Measurements from ENCODE around the gene TAF4. TPM values are rescaled to one million over a fixed set of nuclear protein-coding genes. Genes with fewer than 3 reads are reported as not detected.

The TAF4 gene
- total and polyA plus RNA-seq, 2 of the 13 experiments (the other 11 are each of a cell fraction or from before 2014, with no cell fraction given): 5.9 to 12.0 TPM

DNA sequence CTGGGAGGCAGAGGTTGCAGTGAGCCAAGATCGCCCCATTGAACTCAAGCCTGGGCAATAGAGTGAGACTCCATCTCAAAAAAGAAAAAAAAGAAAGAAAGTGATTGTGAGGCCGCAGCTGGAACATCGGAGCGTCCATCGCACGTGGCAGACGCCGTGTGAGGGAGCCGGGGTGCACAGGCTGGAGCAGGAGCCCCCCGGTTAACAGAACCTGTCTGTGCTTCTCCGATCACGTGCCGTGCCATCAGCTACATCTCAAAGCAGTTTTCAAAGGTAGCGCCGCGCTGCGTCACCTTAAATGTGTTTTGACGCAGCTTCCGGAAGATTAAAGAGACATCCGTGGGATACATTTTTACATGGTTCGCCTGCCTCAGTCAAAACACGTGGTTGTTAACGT is 138.9 kb downstream of the TAF4 start:
- intact Hi-C loops (cut with micrococcal nuclease; ENCODE audit: unreplicated experiment): no loop called here
- WGBS (ENCODE audit: low lambda C conversion rate): 65% methylated on average over 23 of the region's 23 CpGs
- Histone ChIP-seq H3K4me2 (ENCODE audit: low read depth, low read length) (no peak overlapping the region), H3K27me3 (ENCODE audit: control insufficient read depth in 1 of 2, insufficient read depth in 2 of 2, low read length in 2 of 2) (peaks cover 24 to 82% of the 10 kb centered on the region in 2 experiments), H2AFZ (ENCODE audit: low read length) (no peak overlapping the region), H3K9me3 (ENCODE audit: low read length) (no peaks in the 10 kb centered on the region), H3K4me1 (ENCODE audit: insufficient read depth, low read length) (no peaks in the 10 kb centered on the region), H4K20me1 (ENCODE audit: insufficient read depth, low read length) (no peaks in the 10 kb centered on the region; the same call in 1 of the 2 replicates), H3K36me3 (replicated peaks in 1 of 2; ENCODE audit: control insufficient read depth in 1 of 2, insufficient read depth in 2 of 2, low read length in 2 of 2) (no peaks in the 10 kb centered on the region), H3K27ac (ENCODE audit: extremely low read length, insufficient read depth, low read length) (no peak overlapping the region), H3K79me2 (ENCODE audit: insufficient read depth, low read length) (no peaks in the 10 kb centered on the region), H3K4me3 (replicated peaks in 1 of 3; ENCODE audit: insufficient read depth in 1 of 3, low read depth in 2 of 3, low read length in 3 of 3) (no peak overlapping the region), H3K9ac (ENCODE audit: insufficient read depth, low read depth, low read length) (no peak overlapping the region)
- TF ChIP-seq ZNF569 (CRISPR knock-in tag; IDR thresholded peaks at IDR 0.05; ENCODE audit: borderline replicate concordance) (no peak), TBL1XR1 (IDR thresholded peaks at IDR 0.05; ENCODE audit: borderline replicate concordance, low read length, partially characterized antibody) (no peak), ZNF7 (CRISPR knock-in tag; IDR thresholded peaks at IDR 0.05) (no peak), ZFP41 (CRISPR knock-in tag; IDR thresholded peaks at IDR 0.05; ENCODE audit: borderline replicate concordance) (no peak), NCOA2 (CRISPR knock-in tag; IDR thresholded peaks at IDR 0.05) (no peak), CBX1 (IDR thresholded peaks at IDR 0.05; ENCODE audit: low read depth) (no peak), ZFP36L1 (CRISPR knock-in tag; IDR thresholded peaks at IDR 0.05) (no peak), ZNF431 (CRISPR knock-in tag; IDR thresholded peaks at IDR 0.05; ENCODE audit: borderline replicate concordance, low read depth) (no peak)
- TF ChIP-seq, protein P1, sequence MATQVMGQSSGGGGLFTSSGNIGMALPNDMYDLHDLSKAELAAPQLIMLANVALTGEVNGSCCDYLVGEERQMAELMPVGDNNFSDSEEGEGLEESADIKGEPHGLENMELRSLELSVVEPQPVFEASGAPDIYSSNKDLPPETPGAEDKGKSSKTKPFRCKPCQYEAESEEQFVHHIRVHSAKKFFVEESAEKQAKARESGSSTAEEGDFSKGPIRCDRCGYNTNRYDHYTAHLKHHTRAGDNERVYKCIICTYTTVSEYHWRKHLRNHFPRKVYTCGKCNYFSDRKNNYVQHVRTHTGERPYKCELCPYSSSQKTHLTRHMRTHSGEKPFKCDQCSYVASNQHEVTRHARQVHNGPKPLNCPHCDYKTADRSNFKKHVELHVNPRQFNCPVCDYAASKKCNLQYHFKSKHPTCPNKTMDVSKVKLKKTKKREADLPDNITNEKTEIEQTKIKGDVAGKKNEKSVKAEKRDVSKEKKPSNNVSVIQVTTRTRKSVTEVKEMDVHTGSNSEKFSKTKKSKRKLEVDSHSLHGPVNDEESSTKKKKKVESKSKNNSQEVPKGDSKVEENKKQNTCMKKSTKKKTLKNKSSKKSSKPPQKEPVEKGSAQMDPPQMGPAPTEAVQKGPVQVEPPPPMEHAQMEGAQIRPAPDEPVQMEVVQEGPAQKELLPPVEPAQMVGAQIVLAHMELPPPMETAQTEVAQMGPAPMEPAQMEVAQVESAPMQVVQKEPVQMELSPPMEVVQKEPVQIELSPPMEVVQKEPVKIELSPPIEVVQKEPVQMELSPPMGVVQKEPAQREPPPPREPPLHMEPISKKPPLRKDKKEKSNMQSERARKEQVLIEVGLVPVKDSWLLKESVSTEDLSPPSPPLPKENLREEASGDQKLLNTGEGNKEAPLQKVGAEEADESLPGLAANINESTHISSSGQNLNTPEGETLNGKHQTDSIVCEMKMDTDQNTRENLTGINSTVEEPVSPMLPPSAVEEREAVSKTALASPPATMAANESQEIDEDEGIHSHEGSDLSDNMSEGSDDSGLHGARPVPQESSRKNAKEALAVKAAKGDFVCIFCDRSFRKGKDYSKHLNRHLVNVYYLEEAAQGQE (IDR thresholded peaks at IDR 0.05; ENCODE audit: borderline replicate concordance in 1 of 2, low read depth in 1 of 2, low read length in 2 of 2): no peak
- TF ChIP-seq, protein P2, sequence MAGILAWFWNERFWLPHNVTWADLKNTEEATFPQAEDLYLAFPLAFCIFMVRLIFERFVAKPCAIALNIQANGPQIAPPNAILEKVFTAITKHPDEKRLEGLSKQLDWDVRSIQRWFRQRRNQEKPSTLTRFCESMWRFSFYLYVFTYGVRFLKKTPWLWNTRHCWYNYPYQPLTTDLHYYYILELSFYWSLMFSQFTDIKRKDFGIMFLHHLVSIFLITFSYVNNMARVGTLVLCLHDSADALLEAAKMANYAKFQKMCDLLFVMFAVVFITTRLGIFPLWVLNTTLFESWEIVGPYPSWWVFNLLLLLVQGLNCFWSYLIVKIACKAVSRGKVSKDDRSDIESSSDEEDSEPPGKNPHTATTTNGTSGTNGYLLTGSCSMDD (CRISPR knock-in tag; IDR thresholded peaks at IDR 0.05): no peak
- TF ChIP-seq, protein P3, sequence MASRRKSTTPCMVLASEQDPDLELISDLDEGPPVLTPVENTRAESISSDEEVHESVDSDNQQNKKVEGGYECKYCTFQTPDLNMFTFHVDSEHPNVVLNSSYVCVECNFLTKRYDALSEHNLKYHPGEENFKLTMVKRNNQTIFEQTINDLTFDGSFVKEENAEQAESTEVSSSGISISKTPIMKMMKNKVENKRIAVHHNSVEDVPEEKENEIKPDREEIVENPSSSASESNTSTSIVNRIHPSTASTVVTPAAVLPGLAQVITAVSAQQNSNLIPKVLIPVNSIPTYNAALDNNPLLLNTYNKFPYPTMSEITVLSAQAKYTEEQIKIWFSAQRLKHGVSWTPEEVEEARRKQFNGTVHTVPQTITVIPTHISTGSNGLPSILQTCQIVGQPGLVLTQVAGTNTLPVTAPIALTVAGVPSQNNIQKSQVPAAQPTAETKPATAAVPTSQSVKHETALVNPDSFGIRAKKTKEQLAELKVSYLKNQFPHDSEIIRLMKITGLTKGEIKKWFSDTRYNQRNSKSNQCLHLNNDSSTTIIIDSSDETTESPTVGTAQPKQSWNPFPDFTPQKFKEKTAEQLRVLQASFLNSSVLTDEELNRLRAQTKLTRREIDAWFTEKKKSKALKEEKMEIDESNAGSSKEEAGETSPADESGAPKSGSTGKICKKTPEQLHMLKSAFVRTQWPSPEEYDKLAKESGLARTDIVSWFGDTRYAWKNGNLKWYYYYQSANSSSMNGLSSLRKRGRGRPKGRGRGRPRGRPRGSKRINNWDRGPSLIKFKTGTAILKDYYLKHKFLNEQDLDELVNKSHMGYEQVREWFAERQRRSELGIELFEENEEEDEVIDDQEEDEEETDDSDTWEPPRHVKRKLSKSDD (CRISPR knock-in tag; IDR thresholded peaks at IDR 0.05; ENCODE audit: low read depth): no peak
- BruUV-seq (replicated peaks): no TSS peak
- POLR2A ChIA-PET: no interaction called here
- CTCF ChIA-PET (ENCODE audit: low intra/inter-chr PET ratio, low total read pairs): no interaction called here
- no peak for FAIRE-seq
- no peak for ATAC-seq
- no peak for DNase-seq (ENCODE audit: low spot score)
- in situ Hi-C loops (cut with HindIII; ENCODE audit: extremely low pct_ligation_motif_present, low pct_unique_long_range_greater_than_20kb): no loop called here

Data from HepG2 (cell line).